Vagina (tissue), 2 donors: ENCODE measurements around the gene RAB29.

Source experiments
- CTCF ChIP-seq, 3 experiments: fragments of 450-650 bp in 2 of 3; fragments of 200-600 bp in 1 of 3; sonication (generic) in 1 of 3; IDR thresholded peaks; one replicate each; pipeline ENCODE4 v1.5.1; 2017 to 2019; ENCODE audit warnings: antibody characterized with exemption in 3 of 3, mild to moderate bottlenecking in 2 of 3, moderate library complexity in 2 of 3
- POLR2A ChIP-seq, 2 donors: fragments of 450-650 bp; IDR thresholded peaks; one replicate each; pipeline ENCODE4 v1.6.1; 2017; ENCODE audit warnings: antibody characterized with exemption in 2 of 2, mild to moderate bottlenecking in 2 of 2, moderate library complexity in 2 of 2

- no peak for TF ChIP-seq POLR2A (IDR thresholded peaks at IDR 0.05)
- TF ChIP-seq CTCF (IDR thresholded peaks at IDR 0.05), result no peak
Observed at GRCh38 chr1:205774198-205775014, 876 bp downstream of the RAB29 start.
